Stimulated activated CD8-positive, alpha-beta memory T cell treated with anti-CD3 and anti-CD28 coated beads, Interleukin-7, amount 100 ng/mL, for 48 hours (primary cell): ENCODE data around the gene ANKK1.

Experiments
- DNase-seq, 2 donors: peaks; one replicate each; pipeline ENCODE4 v3.0.0-alpha.2; 2020; ENCODE audit warnings: low read depth in 1 of 2; ENCODE audit errors: extremely low read depth in 1 of 2

ANKK1 gene

GRCh38 chr11:113377681-113378412, 9.7 kb upstream of the ANKK1 start:
- no peak for DNase-seq

- no peak for DNase-seq
These were observed 8.9 kb upstream of the ANKK1 start for GRCh38 chr11:113378692-113379091.

GRCh38 chr11:113382121-113382520, 5.5 kb upstream of the ANKK1 start:
- no peak for DNase-seq

GRCh38 chr11:113384551-113384950, 3.0 kb upstream of the ANKK1 start:
- no peak for DNase-seq

GRCh38 chr11:113385749-113386148, 1.8 kb upstream of the ANKK1 start:
- no peak for DNase-seq

GRCh38 chr11:113386866-113387265, 713 bp upstream of the ANKK1 start:
- DNase-seq, result no peak

GRCh38 chr11:113389272-113389671, 1.7 kb downstream of the ANKK1 start:
- DNase-seq, result no peak

GRCh38 chr11:113392236-113392921, 4.8 kb downstream of the ANKK1 start:
- DNase-seq, result no peak

GRCh38 chr11:113393501-113393985, 6.0 kb downstream of the ANKK1 start:
- DNase-seq, result no peak

- DNase-seq, result no peak
These were observed 7.3 kb downstream of the ANKK1 start for GRCh38 chr11:113394919-113395318.

- no peak for DNase-seq
These were observed 8.3 kb downstream of the ANKK1 start for GRCh38 chr11:113395782-113396336.

GRCh38 chr11:113396690-113397089, 9.1 kb downstream of the ANKK1 start:
- DNase-seq, result no peak

GRCh38 chr11:113397212-113397611, 9.6 kb downstream of the ANKK1 start:
- DNase-seq, result no peak

GRCh38 chr11:113397821-113398220, 10.2 kb downstream of the ANKK1 start:
- DNase-seq, result no peak

GRCh38 chr11:113398669-113399430, 11.3 kb downstream of the ANKK1 start:
- DNase-seq, result no peak

GRCh38 chr11:113400631-113401230, 13.2 kb downstream of the ANKK1 start:
- DNase-seq, result no peak

- no peak for DNase-seq
These were observed 14.1 kb downstream of the ANKK1 start for GRCh38 chr11:113401718-113402117.

GRCh38 chr11:113404859-113405430, 17.4 kb downstream of the ANKK1 start:
- no peak for DNase-seq

GRCh38 chr11:113405724-113406478, 18.3 kb downstream of the ANKK1 start:
- no peak for DNase-seq

- DNase-seq, result no peak
These were observed 19.6 kb downstream of the ANKK1 start for GRCh38 chr11:113407163-113407562.
